ENCODE data around the gene GTF3C5.

DNA sequence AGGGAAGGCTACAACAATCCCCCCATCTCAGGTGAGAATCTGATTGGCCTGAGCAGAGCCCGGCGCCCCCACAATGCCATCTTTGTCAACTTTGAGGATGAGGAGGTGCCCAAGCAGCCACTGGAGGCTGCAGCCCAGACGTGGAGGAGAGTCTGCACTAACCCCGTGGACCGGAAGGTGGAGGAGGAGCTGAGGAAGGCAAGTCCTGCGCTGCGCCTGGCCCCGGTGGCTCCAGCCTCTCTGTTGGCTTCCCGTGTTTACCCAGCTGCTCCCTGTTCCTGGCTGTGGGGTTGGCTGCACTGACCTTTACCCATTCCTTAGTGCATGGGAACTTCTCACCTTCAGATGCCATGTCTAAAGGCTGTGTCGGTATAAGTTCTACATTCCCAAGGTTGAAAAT is 20.0 kb downstream of the GTF3C5 start:
- TF ChIP-seq POLR2AphosphoS5 (IDR thresholded peaks at IDR 0.05): no peak
- TF ChIP-seq, protein P1, sequence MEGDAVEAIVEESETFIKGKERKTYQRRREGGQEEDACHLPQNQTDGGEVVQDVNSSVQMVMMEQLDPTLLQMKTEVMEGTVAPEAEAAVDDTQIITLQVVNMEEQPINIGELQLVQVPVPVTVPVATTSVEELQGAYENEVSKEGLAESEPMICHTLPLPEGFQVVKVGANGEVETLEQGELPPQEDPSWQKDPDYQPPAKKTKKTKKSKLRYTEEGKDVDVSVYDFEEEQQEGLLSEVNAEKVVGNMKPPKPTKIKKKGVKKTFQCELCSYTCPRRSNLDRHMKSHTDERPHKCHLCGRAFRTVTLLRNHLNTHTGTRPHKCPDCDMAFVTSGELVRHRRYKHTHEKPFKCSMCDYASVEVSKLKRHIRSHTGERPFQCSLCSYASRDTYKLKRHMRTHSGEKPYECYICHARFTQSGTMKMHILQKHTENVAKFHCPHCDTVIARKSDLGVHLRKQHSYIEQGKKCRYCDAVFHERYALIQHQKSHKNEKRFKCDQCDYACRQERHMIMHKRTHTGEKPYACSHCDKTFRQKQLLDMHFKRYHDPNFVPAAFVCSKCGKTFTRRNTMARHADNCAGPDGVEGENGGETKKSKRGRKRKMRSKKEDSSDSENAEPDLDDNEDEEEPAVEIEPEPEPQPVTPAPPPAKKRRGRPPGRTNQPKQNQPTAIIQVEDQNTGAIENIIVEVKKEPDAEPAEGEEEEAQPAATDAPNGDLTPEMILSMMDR (IDR thresholded peaks at IDR 0.05): no peak
- TF ChIP-seq POLR2A (IDR thresholded peaks at IDR 0.05): no peak

All from prostate gland (tissue), 2 donors.